ENCODE results near the gene KRTAP2-1.
"Not testable (repeated sequence)": the region's sequence is repeated elsewhere in the genome, so short reads cannot be mapped to it uniquely, and the experiment has no call there.

The KRTAP2-1 gene

DNA sequence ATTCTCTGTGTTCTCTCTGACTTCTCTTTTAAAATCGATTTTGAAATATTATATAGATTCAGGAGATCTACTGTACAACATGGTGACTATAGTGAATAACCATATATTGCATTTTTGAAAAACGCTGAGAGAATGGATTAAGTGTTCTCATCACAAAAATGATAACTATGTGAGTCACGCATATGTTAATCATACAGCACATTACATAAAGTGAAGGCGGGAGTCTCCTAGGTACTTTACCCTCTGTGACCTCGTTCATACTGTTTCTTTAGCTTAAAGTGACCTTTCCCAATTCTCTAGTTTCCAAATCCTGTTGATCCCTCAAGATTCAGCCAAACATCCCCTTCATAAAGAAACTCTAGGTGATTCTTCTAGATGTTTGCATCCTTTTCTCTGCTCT, 44.3 kb downstream of the KRTAP2-1 start:
- H4K20me1 ChIP-seq, result no peaks in the 10 kb centered on the region
- TF ChIP-seq Cebpa-rat (IDR thresholded peaks at IDR 0.05), result no peak
- no peak overlapping the region for H3K27ac ChIP-seq
- no peak overlapping the region for H3K9ac ChIP-seq
- H3K36me3 ChIP-seq, result no peaks in the 10 kb centered on the region
- H3K9me3 ChIP-seq, result no peaks in the 10 kb centered on the region
- H3K4me3 ChIP-seq, result no peak overlapping the region
- no peak overlapping the region for H3K4me2 ChIP-seq
- H3K4me1 ChIP-seq, result no peaks in the 10 kb centered on the region
- no peaks in the 10 kb centered on the region for H3K27me3 ChIP-seq

DNA sequence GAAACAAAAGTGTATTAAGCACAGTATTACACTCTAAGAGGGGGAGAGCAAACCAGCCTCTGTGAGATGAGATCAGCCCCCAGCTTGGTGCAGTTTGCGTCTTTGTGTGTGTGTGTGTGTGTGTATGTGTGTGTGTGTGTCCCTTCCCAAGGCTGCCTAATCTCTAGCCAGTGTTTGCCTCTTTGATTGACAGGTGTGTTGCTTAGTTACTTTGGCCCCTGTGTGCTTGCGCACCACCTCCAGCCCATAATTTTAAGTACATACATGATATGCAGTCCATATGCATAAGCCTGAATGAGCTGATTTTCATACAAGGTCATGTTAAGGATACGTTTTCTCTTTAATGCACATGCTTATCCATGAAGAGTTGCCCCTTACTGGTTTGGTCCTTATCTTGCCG, 45.3 kb downstream of the KRTAP2-1 start:
- H3K9ac ChIP-seq, result no peak overlapping the region
- H4K20me1 ChIP-seq, result no peaks in the 10 kb centered on the region
- H3K27me3 ChIP-seq, result no peaks in the 10 kb centered on the region
- no peaks in the 10 kb centered on the region for H3K36me3 ChIP-seq
- H3K4me1 ChIP-seq, result no peaks in the 10 kb centered on the region
- no peak overlapping the region for H3K4me3 ChIP-seq
- no peak for TF ChIP-seq Cebpa-rat (IDR thresholded peaks at IDR 0.05)
- H3K4me2 ChIP-seq, result no peak overlapping the region
- H3K9me3 ChIP-seq, result no peaks in the 10 kb centered on the region
- no peak overlapping the region for H3K27ac ChIP-seq

DNA sequence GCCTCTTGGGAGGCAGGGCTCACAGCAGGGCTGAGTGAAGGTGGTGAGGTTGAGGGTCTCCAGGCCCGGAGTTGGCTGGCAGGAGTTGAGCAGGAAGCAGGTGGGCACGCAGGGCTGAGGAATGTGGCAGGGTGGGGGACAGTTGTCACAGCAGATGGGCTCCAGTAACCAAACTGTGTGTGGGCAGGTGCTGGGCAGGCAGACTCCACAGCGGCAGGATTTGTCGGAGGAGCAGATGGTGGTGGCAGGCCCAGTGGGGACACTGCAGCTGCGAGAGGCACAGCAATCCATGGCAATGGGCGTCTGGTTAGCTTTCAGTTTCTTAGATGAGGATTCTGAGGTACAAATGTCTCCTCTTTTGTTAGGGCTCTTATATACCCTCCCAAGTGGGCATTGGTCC, 47.6 kb downstream of the KRTAP2-1 start, which contains the start of gene KRTAP3-2:
TSS of gene KRTAP3-2 (minus strand) at position 344 of the 400 bp plus-strand sequence. CDS start at position 291, 53 bp downstream.
- not testable (repeated sequence) for H4K20me1 ChIP-seq, H3K27me3 ChIP-seq, H3K36me3 ChIP-seq, H3K9me3 ChIP-seq, H3K4me3 ChIP-seq, H3K27ac ChIP-seq, H3K4me2 ChIP-seq, H3K4me1 ChIP-seq, H3K9ac ChIP-seq

DNA sequence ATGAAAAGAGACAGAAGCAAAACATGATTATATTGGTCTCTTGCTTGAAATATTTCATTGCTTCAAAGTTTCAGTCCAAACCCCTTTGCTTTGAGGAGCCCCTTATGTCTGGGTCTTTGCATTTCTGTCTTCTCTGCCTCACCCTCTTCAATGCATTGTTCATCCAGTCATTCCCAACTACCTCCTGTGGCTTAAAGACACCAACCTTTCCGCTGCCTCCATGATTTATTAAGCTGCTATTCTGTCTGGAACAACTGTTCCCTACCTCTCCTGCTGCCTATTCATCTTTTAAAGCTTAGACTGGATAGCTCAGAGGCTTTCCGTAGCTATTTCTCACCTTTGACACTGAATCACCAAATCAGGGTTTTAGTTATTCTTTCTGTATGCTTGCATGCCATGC, 49.8 kb downstream of the KRTAP2-1 start:
- no peak overlapping the region for H3K4me3 ChIP-seq
- no peak overlapping the region for H3K4me2 ChIP-seq
- H3K27me3 ChIP-seq, result no peaks in the 10 kb centered on the region
- no peaks in the 10 kb centered on the region for H3K4me1 ChIP-seq
- H3K9ac ChIP-seq, result no peak overlapping the region
- no peak for TF ChIP-seq Cebpa-rat (IDR thresholded peaks at IDR 0.05)
- no peaks in the 10 kb centered on the region for H3K9me3 ChIP-seq
- no peak overlapping the region for H3K27ac ChIP-seq
- no peaks in the 10 kb centered on the region for H4K20me1 ChIP-seq
- no peaks in the 10 kb centered on the region for H3K36me3 ChIP-seq

DNA sequence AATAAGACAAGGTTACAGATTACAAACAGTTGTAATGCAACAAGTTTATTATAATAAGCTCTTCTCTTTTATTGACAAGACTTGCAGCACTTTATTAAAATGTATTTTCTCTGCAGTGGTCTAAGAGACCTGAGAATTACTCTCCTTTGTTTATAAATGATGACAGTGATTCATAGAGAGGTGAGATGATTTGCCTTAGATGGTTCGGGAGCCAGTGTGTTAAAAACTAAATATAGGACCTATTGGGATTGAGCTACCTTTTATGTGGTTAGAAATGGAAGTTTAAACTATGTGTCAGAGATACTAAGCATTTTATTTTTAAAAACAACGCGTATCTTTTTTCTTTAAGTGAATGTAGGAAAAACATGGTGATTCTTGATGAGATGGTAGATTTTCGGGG, 50.3 kb downstream of the KRTAP2-1 start:
- H3K9me3 ChIP-seq, result no peaks in the 10 kb centered on the region

More for the DNA sequence above, 50.3 kb downstream of the KRTAP2-1 start:
- Histone ChIP-seq H3K36me3 (no peaks in the 10 kb centered on the region), H3K4me3 (no peak overlapping the region), H3K4me2 (no peak overlapping the region), H3K9ac (no peak overlapping the region), H3K27ac (no peak overlapping the region), H4K20me1 (no peaks in the 10 kb centered on the region), H3K27me3 (no peaks in the 10 kb centered on the region), H3K4me1 (no peaks in the 10 kb centered on the region)
- TF ChIP-seq Cebpa-rat (IDR thresholded peaks at IDR 0.05), result no peak

Data from BLaER1 (cell line).